Testis (tissue), 2 donors: ENCODE results near the gene TRIM72.

Source experiments
- CTCF ChIP-seq, 3 experiments: fragments of 450-650 bp in 2 of 3; fragments of 200-600 bp in 1 of 3; sonication (generic) in 1 of 3; IDR thresholded peaks; one replicate each; pipeline ENCODE4 v1.5.1; 2016 to 2019; ENCODE audit warnings: antibody characterized with exemption in 3 of 3, mild to moderate bottlenecking in 2 of 3, moderate library complexity in 1 of 3
- POLR2A ChIP-seq: fragments of 450-650 bp; IDR thresholded peaks from one replicate; pipeline ENCODE4 v1.6.1; 2017; ENCODE audit warnings: antibody characterized with exemption, mild to moderate bottlenecking, moderate library complexity

DNA sequence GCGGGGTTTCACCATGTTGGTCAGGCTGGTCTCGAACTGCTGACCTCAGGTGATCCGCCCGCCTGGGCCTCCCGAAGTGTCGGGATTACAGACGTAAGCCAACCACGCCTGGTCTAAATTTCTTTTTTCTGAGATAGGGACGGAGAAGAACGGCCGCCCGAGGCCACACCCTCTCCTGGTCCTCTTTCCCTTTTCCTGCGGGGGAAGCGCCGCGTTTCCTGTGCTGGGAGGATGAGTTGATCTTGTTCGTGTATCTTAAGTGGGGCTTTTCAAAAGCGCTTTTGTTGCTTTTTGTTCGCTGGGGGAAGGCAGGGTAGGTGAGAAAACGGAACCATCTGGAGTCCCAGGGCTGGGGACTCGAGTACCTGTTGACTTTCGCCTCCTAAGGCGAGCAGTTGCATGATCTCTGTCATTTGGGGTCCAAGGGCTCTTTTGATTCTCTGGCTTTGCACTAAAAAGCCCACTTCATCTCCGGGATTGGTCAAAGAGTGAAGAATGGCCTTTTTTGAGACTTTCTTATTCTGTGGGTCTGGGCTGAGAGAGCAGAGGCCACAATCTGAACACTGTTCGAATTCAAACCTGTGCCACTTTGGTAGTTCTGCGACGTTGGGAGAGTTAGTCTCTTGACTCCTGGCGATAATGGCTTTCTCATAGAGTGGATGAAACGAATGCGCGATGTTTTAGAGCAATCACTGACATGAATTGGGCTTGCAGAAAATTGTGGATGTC is 32.7 kb upstream of the TRIM72 start:
- TF ChIP-seq CTCF (IDR thresholded peaks at IDR 0.05), result no peak
- TF ChIP-seq POLR2A, result no peak
